A549 treated with GW870086 at 1 μM for 4 hours (cell line): ENCODE measurements around the gene GOLGA8R. TPM values are rescaled to one million over a fixed set of nuclear protein-coding genes. Genes with fewer than 3 reads are reported as not detected.

ENCODE experiments used
- total RNA-seq: library from RNA; stranded (reverse); fragments of 200-300 nt; extraction: Qiagen RNA extraction; gene quantifications from 5 replicates; pipeline ENCODE4 v1.2.3, GENCODE V29; 2022; ENCODE audit warnings: low read depth

GOLGA8R gene, protein sequence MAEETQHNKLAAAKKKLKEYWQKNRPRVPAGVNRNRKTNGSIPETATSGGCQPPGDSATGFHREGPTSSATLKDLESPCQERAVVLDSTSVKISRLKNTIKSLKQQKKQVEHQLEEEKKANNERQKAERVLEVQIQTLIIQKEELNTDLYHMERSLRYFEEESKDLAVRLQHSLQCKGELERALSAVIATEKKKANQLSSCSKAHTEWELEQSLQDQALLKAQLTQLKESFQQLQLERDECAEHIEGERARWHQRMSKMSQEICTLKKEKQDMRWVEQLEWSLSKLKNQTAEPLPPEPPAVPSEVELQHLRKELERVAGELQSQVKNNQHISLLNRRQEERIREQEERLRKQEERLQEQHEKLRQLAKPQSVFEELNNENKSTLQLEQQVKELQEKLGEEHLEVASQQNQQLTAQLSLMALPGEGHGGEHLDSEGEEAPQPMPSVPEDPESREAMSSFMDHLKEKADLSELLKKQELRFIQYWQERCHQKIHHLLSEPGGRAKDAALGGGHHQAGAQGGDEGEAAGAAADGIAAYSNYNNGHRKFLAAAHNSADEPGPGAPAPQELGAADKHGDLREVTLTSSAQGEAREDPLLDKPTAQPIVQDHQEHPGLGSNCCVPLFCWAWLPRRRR
- 0.15 to 0.30 TPM (median 0.17 TPM) in 5 replicates for total RNA-seq

DNA sequence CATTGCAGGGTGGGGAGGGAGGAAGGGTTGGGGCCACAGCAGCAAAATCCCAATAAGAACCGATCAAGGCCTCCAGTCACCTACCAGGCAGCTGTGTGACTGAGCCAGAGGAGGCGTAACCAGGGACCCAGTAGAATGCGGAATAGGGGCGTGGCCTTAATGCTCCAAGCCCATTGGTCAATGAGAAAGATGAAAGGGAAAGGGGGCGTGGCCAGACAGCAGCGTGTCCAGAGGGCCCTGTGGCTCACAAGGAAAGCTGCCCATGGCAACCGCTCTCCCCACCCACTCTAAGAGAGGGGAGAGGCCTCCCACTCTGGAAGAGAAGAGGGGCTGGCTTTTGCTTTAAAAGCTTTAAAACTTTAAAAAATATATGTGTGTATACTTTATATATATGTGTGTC is at the start of gene GOLGA8R:
Gene GOLGA8R (minus strand): TSS at position 101 of the 400 bp plus-strand sequence. CDS start 98 bp downstream, at position 3.

DNA sequence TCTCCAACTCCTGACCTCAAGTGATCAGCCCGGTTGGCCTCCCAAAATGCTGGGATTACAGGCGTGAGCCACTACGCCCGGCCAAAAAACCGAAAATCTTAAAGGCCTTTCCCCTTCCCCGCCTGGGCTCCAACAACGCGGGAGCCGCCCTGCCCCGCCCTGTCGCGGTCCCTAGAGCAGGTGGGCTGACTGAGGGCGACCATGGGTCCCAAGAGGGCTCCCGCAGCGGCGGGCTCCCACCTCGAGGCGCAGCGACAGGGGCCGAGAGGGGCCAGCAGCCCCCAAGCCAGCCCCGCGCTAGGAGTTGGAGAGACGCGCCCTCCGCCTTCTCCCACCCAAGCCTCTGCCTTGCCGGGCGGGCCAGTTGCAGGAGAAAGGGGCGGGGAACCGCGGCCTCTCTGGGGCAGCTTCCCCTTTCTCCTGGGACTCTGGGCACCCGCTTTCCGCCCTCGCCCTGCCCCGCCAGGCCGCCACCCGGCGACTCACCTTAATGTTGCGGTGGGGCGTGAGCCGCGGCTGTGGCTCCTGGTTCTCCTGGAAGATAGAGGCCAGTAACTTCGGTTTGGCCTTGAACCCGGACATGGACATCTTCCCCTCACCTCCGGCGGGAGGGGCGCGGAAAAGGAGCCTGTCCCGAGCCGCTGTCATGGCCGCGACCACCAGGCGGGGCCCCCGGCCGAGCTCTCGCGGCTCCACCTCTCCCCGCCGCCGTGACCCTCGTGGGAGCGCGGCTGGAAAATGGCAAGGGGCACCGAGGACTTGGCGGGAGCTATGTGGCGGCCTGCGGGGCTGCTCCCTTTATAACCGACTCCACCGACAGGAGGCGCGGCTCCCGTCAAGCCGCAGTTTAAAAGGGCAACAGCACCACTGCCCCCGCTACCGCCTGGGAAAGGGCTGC is 21.0 kb downstream of the GOLGA8R start, which contains the start of gene CHRFAM7A:
Gene CHRFAM7A (minus strand): TSS at position 775 of the 898 bp plus-strand sequence. CDS start 10,189 bp downstream, outside the sequence.

Other genes starting within 250 kb of the GOLGA8R start
- 5.4 to 7.9 TPM (median 7.6 TPM) in 5 replicates for gene CHRFAM7A, start 20.7 kb downstream of the GOLGA8R start, total RNA-seq
- not detected in 5 replicates for gene GOLGA8Q, start 137.8 kb upstream of the GOLGA8R start, total RNA-seq
- gene GOLGA8H, start 189.8 kb upstream of the GOLGA8R start, total RNA-seq = 1.6 to 3.1 TPM (median 2.7 TPM) in 5 replicates